B cell (primary cell): ENCODE results near the gene PRR27. TPM values are rescaled to one million over a fixed set of nuclear protein-coding genes. Genes with fewer than 3 reads are reported as not detected.

ENCODE experiments used
- ATAC-seq: fragments of 200-7000 bp; cut with Tn5 transposase; one replicate; pipeline ENCODE4 v1.10.0; 2021; ENCODE audit warnings: low read depth, mild to moderate bottlenecking, moderate number of reproducible peaks, moderate library complexity
- CTCF ChIA-PET: fragments of 350-600 bp; sonication (Branson Sonifier 250); formaldehyde crosslinking; loops from one replicate; lab custom pipeline; 2021; ENCODE audit warnings: antibody characterized with exemption, inconsistent platforms; lab: Charles Lee
- POLR2A ChIA-PET: fragments of 350-600 bp; sonication (Branson Sonifier 250); formaldehyde crosslinking; loops from one replicate; lab custom pipeline; 2021; ENCODE audit warnings: antibody characterized with exemption; lab: Charles Lee
- DNase-seq: peaks from one replicate; pipeline ENCODE4 v3.0.0; 2013
- H2AFZ ChIP-seq: 2 replicates; pipeline ENCODE4 v1.6.1; 2012; ENCODE audit warnings: mild to moderate bottlenecking, low read depth, low read length; ENCODE audit not compliant: insufficient read depth, poor library complexity, severe bottlenecking
- H3K27ac ChIP-seq, 2 donors: 1 replicate in 1 of 2; 2 replicates in 1 of 2; pipeline ENCODE4 v1.5.1; 2012 to 2013; ENCODE audit warnings: low read length in 2 of 2, mild to moderate bottlenecking in 2 of 2, moderate library complexity in 1 of 2
- H3K27me3 ChIP-seq, 4 experiments: fragments of 200-600 bp in 1 of 4; sonication (generic) in 1 of 4; replicated peaks in 1 of 4; 1 replicate in 2 of 4; 2 replicates in 2 of 4; pipeline versions ENCODE4 v1.6.1 to v1.7.0; 2013 to 2016; ENCODE audit warnings: low read length in 3 of 4, mild to moderate bottlenecking in 2 of 4, mixed read lengths in 1 of 4, moderate library complexity in 1 of 4; ENCODE audit not compliant: insufficient read depth in 4 of 4, control insufficient read depth in 3 of 4; ENCODE audit errors: control extremely low read depth in 1 of 4
- H3K36me3 ChIP-seq, 2 experiments: replicated peaks in 1 of 2; 1 replicate in 1 of 2; 2 replicates in 1 of 2; pipeline versions ENCODE4 v1.6.1 to v1.7.1; 2013; ENCODE audit warnings: low read length in 1 of 2; ENCODE audit not compliant: insufficient read depth in 2 of 2, control insufficient read depth in 1 of 2; ENCODE audit errors: control extremely low read depth in 1 of 2, extremely low read depth in 1 of 2
- H3K4me1 ChIP-seq, 2 donors: fragments of 200-600 bp in 1 of 2; sonication (generic) in 1 of 2; 1 replicate in 1 of 2; 2 replicates in 1 of 2; pipeline versions ENCODE4 v1.5.1 to v1.6.1; 2013 to 2017; ENCODE audit warnings: low read length in 2 of 2; ENCODE audit not compliant: control insufficient read depth in 2 of 2, insufficient read depth in 2 of 2
- H3K4me2 ChIP-seq: replicated peaks from 2 replicates; pipeline ENCODE3; 2012; ENCODE audit warnings: mild to moderate bottlenecking, low read depth, low read length; ENCODE audit not compliant: poor library complexity, severe bottlenecking
- H3K4me3 ChIP-seq, 5 experiments: fragments of 200-600 bp in 1 of 5; sonication (generic) in 1 of 5; 1 replicate in 3 of 5; 2 replicates in 2 of 5; pipeline versions ENCODE4 v1.5.1 to v1.7.0; 2011 to 2016; ENCODE audit warnings: low read length in 4 of 5, mild to moderate bottlenecking in 4 of 5, low read depth in 2 of 5, control low read depth in 1 of 5, moderate library complexity in 1 of 5; ENCODE audit not compliant: insufficient read depth in 1 of 5; ENCODE audit errors: control extremely low read depth in 1 of 5, extremely low read depth in 1 of 5
- H3K79me2 ChIP-seq: fragments of 200-600 bp; sonication (generic); one replicate; pipeline ENCODE4 v1.6.0; 2016; ENCODE audit warnings: low read length; ENCODE audit not compliant: control insufficient read depth, insufficient read depth
- H3K9ac ChIP-seq: fragments of 200-600 bp; sonication (generic); 2 replicates; pipeline ENCODE4 v1.6.1; 2017; ENCODE audit warnings: mild to moderate bottlenecking, low read length, moderate library complexity
- H3K9me3 ChIP-seq, 3 donors: one replicate each; pipeline versions ENCODE4 v1.6.1 to v1.7.1; 2013; ENCODE audit warnings: low read length in 2 of 3; ENCODE audit not compliant: control insufficient read depth in 2 of 3, insufficient read depth in 1 of 3; ENCODE audit errors: control extremely low read depth in 1 of 3
- H4K20me1 ChIP-seq: 2 replicates; pipeline ENCODE4 v1.6.0; 2012; ENCODE audit warnings: mild to moderate bottlenecking, low read length; ENCODE audit not compliant: insufficient read depth, control insufficient read depth, poor library complexity, severe bottlenecking
- H3K27ac Mint-ChIP-seq: one replicate; pipeline ENCODE4 v1.8.0; 2021; ENCODE audit warnings: mixed read lengths
- H3K27me3 Mint-ChIP-seq: one replicate; pipeline ENCODE4 v1.8.0; 2021; ENCODE audit warnings: mixed read lengths
- H3K4me1 Mint-ChIP-seq: one replicate; pipeline ENCODE4 v1.8.0; 2021; ENCODE audit warnings: mixed read lengths
- H3K4me3 Mint-ChIP-seq: one replicate; pipeline ENCODE4 v1.8.0; 2021; ENCODE audit warnings: mixed read lengths
- H3K9me3 Mint-ChIP-seq: one replicate; pipeline ENCODE4 v1.8.0; 2022; ENCODE audit warnings: mixed read lengths; ENCODE audit not compliant: insufficient read depth
- CTCF ChIP-seq: fragments of 200-600 bp; IDR thresholded peaks from one replicate; pipeline ENCODE4 v1.8.0; 2022; ENCODE audit warnings: antibody characterized with exemption, mild to moderate bottlenecking
- EZH2 ChIP-seq: IDR thresholded peaks from 2 replicates; pipeline ENCODE4 v1.6.1; 2012; ENCODE audit warnings: borderline replicate concordance, low read depth, mild to moderate bottlenecking, moderate library complexity, low read length; ENCODE audit not compliant: insufficient read depth, poor library complexity, severe bottlenecking
- WGBS: methylation state at CpG from one replicate; pipeline ENCODE4 v1.1.5; 2013; ENCODE audit warnings: missing lambda C conversion rate; ENCODE audit not compliant: insufficient coverage; 5-methylcytosine and 5-hydroxymethylcytosine counted together
- intact Hi-C: fragments of 100-400 bp; cut with micrococcal nuclease; formaldehyde crosslinking; loops from one replicate; pipeline ENCODE4 v1.10.0; 2022
- polyA plus RNA-seq: library from polyadenylated mRNA; depleted of rRNA; stranded (reverse); fragments of >200 nt; gene quantifications from 2 replicates; pipeline ENCODE4 v1.2.3, GENCODE V29; 2012
- total RNA-seq, 2 donors: library from RNA; stranded (reverse); fragments of 120-200 nt in 1 of 2; gene quantifications; 1 replicate in 1 of 2; 2 replicates in 1 of 2; pipeline versions ENCODE4 v1.2.3 to v1.2.4, GENCODE V29; 2013 to 2022

Gene PRR27
- total and polyA plus RNA-seq, 2 donors (not counting 1 experiment from before 2014, with no cell fraction given): not detected

DNA sequence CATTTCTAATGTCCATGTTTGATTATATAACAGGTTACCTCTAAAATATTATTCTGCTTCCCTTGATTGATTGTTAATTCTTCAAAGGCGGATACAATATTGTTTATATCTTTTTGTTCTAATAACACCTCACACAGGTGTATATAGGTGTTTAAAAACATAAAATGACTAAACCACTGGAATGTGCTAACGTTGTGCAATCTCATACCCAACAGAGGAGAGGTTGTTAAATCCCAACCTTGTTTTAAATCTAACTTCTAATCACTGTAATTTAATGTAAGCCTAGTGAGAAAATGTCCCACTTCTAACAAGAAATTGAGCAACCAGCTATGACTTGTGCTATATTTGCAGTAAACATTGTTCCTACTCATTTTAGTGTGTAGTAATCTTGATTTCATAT is 42.8 kb downstream of the PRR27 start:
- Histone ChIP-seq H3K27me3 (no peaks in the 10 kb centered on the region), H3K36me3 (no peaks in the 10 kb centered on the region), H3K4me2 (no peak overlapping the region), H3K27ac (no peak overlapping the region), H4K20me1 (no peaks in the 10 kb centered on the region), H3K4me3 (no peak overlapping the region), H3K79me2 (no peaks in the 10 kb centered on the region), H2AFZ (no peak overlapping the region), H3K9me3 (no peaks in the 10 kb centered on the region), H3K9ac (no peak overlapping the region), H3K4me1 (no peaks in the 10 kb centered on the region)
- Mint-ChIP-seq H3K27me3 (no peaks in the 10 kb centered on the region), H3K4me3 (no peak overlapping the region), H3K27ac (no peak overlapping the region), H3K4me1 (no peaks in the 10 kb centered on the region), H3K9me3 (no peaks in the 10 kb centered on the region)
- whole genome bisulfite sequencing: no CpG with 5 or more reads among the region's 2 CpGs
- intact Hi-C loops: no loop called here
- TF ChIP-seq EZH2 (no peak), CTCF (no peak)
- CTCF ChIA-PET: no interaction called here
- no peak for ATAC-seq
- no peak for DNase-seq
- POLR2A ChIA-PET: no interaction called here

GRCh38 chr4:70197842-70198241 is 43.8 kb downstream of the PRR27 start:
- Histone ChIP-seq H4K20me1 (no peaks in the 10 kb centered on the region), H3K9ac (no peak overlapping the region), H3K27ac (no peak overlapping the region), H3K9me3 (no peaks in the 10 kb centered on the region), H3K79me2 (no peaks in the 10 kb centered on the region), H3K4me1 (no peaks in the 10 kb centered on the region), H2AFZ (no peak overlapping the region), H3K4me2 (no peak overlapping the region), H3K4me3 (no peak overlapping the region), H3K27me3 (no peaks in the 10 kb centered on the region), H3K36me3 (no peaks in the 10 kb centered on the region)
- no peaks in the 10 kb centered on the region for H3K4me1 Mint-ChIP-seq
- H3K27ac Mint-ChIP-seq: no peak overlapping the region
- DNase-seq: no peak
- ChIA-PET CTCF (no interaction called here), POLR2A (no interaction called here)
- intact Hi-C loops: no loop called here
- H3K4me3 Mint-ChIP-seq: no peak overlapping the region
- H3K27me3 Mint-ChIP-seq: no peaks in the 10 kb centered on the region
- no peak for TF ChIP-seq CTCF
- TF ChIP-seq EZH2: no peak
- no peaks in the 10 kb centered on the region for H3K9me3 Mint-ChIP-seq
- ATAC-seq: no peak
- WGBS: no CpG with 5 or more reads among the region's 2 CpGs
